Left ventricle myocardium inferior (tissue), 1 donor: ENCODE data around the gene PEMT. TPM values are rescaled to one million over a fixed set of nuclear protein-coding genes. Genes with fewer than 3 reads are reported as not detected.

Experiments
- DNase-seq: peaks from one replicate; pipeline ENCODE4 v3.0.0-alpha.2; 2020
- H3K27ac ChIP-seq: fragments of 200-600 bp; replicated peaks from 2 replicates; pipeline ENCODE4 v1.8.0; 2021
- H3K27me3 ChIP-seq: fragments of 200-600 bp; 2 replicates; pipeline ENCODE4 v1.8.0; 2021; ENCODE audit warnings: low read depth
- H3K36me3 ChIP-seq: fragments of 200-600 bp; 2 replicates; pipeline ENCODE4 v1.8.0; 2021
- H3K4me1 ChIP-seq: fragments of 200-600 bp; 2 replicates; pipeline ENCODE4 v1.8.0; 2021
- H3K4me3 ChIP-seq: fragments of 200-600 bp; 2 replicates; pipeline ENCODE4 v1.8.0; 2021; ENCODE audit warnings: mild to moderate bottlenecking, moderate library complexity
- H3K9me3 ChIP-seq: fragments of 200-600 bp; replicated peaks from 2 replicates; pipeline ENCODE4 v1.8.0; 2021
- intact Hi-C: fragments of 100-400 bp; cut with micrococcal nuclease; formaldehyde crosslinking; loops from one replicate; pipeline ENCODE4 v1.11.0; 2022
- total RNA-seq: library from RNA; stranded (reverse); fragmentation: NEBNext Ultra II Directional; extraction: Animal tissue kit (Norgen Biotek cat#: 25700); gene quantifications from one replicate; pipeline ENCODE4 v1.2.1, GENCODE V29; 2021
- TF ChIP-seq, protein P1 (sequence below): fragments of 200-600 bp; IDR thresholded peaks from 2 replicates; pipeline ENCODE4 v1.8.0; 2021; ENCODE audit warnings: antibody characterized with exemption, mild to moderate bottlenecking, borderline replicate concordance
- donor health status: DM: no; HTN: yes; CAD: no; lungs with severe emphysema.

Gene PEMT
- total RNA-seq, 1 donor from 2014 or later, result 18.8 TPM

GRCh38 chr17:17564323-17564722, 27.2 kb downstream of the PEMT start:
- Histone ChIP-seq H3K27ac (no peak overlapping the region), H3K27me3 (no peaks in the 10 kb centered on the region), H3K9me3 (no peaks in the 10 kb centered on the region), H3K36me3 (no peaks in the 10 kb centered on the region), H3K4me3 (no peak overlapping the region), H3K4me1 (peaks cover 56% of the 10 kb centered on the region)
- no peak for DNase-seq
- TF ChIP-seq, protein P1, sequence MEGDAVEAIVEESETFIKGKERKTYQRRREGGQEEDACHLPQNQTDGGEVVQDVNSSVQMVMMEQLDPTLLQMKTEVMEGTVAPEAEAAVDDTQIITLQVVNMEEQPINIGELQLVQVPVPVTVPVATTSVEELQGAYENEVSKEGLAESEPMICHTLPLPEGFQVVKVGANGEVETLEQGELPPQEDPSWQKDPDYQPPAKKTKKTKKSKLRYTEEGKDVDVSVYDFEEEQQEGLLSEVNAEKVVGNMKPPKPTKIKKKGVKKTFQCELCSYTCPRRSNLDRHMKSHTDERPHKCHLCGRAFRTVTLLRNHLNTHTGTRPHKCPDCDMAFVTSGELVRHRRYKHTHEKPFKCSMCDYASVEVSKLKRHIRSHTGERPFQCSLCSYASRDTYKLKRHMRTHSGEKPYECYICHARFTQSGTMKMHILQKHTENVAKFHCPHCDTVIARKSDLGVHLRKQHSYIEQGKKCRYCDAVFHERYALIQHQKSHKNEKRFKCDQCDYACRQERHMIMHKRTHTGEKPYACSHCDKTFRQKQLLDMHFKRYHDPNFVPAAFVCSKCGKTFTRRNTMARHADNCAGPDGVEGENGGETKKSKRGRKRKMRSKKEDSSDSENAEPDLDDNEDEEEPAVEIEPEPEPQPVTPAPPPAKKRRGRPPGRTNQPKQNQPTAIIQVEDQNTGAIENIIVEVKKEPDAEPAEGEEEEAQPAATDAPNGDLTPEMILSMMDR, result no peak
- intact Hi-C loops, result loop anchor here (10.0 kb wide), 1 partner anchor 60 kb away; no protein-coding TSS in a partner anchor

DNA sequence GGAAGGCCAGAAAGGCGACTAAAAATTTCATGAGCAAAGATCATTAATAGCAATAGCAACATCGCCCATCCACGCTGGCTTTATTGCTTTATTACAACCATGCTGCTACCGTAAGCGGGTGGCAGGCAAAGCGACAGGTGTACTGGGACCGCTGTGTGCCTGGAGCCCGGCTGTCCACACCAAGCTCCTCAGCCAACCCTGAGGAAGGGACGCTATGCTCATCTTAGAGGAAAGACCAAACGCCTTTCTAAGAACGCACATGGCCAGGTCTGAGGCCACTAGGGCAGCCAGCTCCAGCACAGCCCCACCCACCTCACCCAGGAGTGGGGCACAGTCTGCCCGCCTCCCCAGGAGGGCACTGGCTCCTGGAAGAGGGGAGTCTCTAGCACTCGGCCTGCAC, 28.0 kb downstream of the PEMT start:
- TF ChIP-seq, protein P1, result no peak
- H3K36me3 ChIP-seq, result no peaks in the 10 kb centered on the region
- H3K4me3 ChIP-seq, result no peak overlapping the region
- no peak for DNase-seq
- H3K27me3 ChIP-seq, result no peaks in the 10 kb centered on the region
- peaks cover 48% of the 10 kb centered on the region for H3K4me1 ChIP-seq
- H3K9me3 ChIP-seq, result no peaks in the 10 kb centered on the region
- H3K27ac ChIP-seq, result no peak overlapping the region
- intact Hi-C loops, result loop anchor here (10.0 kb wide), 1 partner anchor 59 kb away; no protein-coding TSS in a partner anchor

GRCh38 chr17:17562146-17562511, 29.4 kb downstream of the PEMT start:
- Histone ChIP-seq H3K4me3 (peak overlapping the region; percentile 17), H3K27me3 (no peaks in the 10 kb centered on the region), H3K4me1 (peaks cover 47% of the 10 kb centered on the region), H3K36me3 (no peaks in the 10 kb centered on the region), H3K27ac (peak overlapping the region; percentile 36), H3K9me3 (no peaks in the 10 kb centered on the region)
- intact Hi-C loops, result loop anchor here (10.0 kb wide), 1 partner anchor 57 kb away; no protein-coding TSS in a partner anchor
- DNase-seq, result no peak
- TF ChIP-seq, protein P1, result no peak

- Histone ChIP-seq H3K4me1 (peaks cover 47% of the 10 kb centered on the region), H3K27ac (peak overlapping the region; percentile 36), H3K27me3 (no peaks in the 10 kb centered on the region), H3K9me3 (no peaks in the 10 kb centered on the region), H3K4me3 (peak overlapping the region; percentile 17), H3K36me3 (no peaks in the 10 kb centered on the region)
- TF ChIP-seq, protein P1, result no peak
- intact Hi-C loops, result loop anchor here (10.0 kb wide), 1 partner anchor 57 kb away; no protein-coding TSS in a partner anchor
- DNase-seq, result peak; percentile 31
Observed at GRCh38 chr17:17561408-17562145, 29.9 kb downstream of the PEMT start.

DNA sequence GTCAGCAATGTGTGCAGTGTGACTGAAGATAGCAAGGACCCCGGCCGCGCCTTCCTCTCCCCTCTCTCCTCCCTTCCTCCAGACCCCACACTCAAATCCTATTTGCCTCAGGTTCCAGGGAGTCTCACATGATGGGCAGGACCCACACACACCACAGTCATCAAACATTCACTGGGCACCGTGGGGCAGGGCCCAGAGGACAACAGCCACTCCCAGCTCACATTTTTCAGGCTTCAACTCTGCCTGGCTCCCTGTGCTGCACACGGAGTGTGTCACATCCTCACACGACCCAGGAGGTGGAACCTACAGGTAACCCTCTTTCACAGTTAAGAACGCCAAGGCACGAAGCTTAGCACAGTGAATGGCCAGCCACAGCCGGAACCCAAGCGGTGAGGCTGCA, 30.5 kb downstream of the PEMT start:
- no peak overlapping the region for H3K27ac ChIP-seq

More for the DNA sequence above, 30.5 kb downstream of the PEMT start:
- no peaks in the 10 kb centered on the region for H3K36me3 ChIP-seq
- intact Hi-C loops, result loop anchor here (10.0 kb wide), 1 partner anchor 56 kb away; no protein-coding TSS in a partner anchor
- no peaks in the 10 kb centered on the region for H3K9me3 ChIP-seq
- TF ChIP-seq, protein P1, result no peak
- DNase-seq, result no peak
- no peak overlapping the region for H3K4me3 ChIP-seq
- H3K27me3 ChIP-seq, result no peaks in the 10 kb centered on the region
- peaks cover 41% of the 10 kb centered on the region for H3K4me1 ChIP-seq
